AG04449 (cell line): ENCODE results near the gene LEMD1.
"Not testable (repeated sequence)": the region's sequence is repeated elsewhere in the genome, so short reads cannot be mapped to it uniquely, and the experiment has no call there.

Experiments
- CTCF ChIA-PET: fragments of 350-600 bp; formaldehyde crosslinking; extraction: SDS; loops from one replicate; lab custom pipeline; 2021; ENCODE audit warnings: antibody characterized with exemption; lab: Yijun Ruan, JAX
- POLR2A ChIA-PET: fragments of 400-600, 350-600 bp; formaldehyde crosslinking; extraction: SDS; loops from one replicate; lab custom pipeline; 2020; ENCODE audit warnings: antibody characterized with exemption, inconsistent platforms; lab: Yijun Ruan, JAX
- DNase-seq: peaks from one replicate; pipeline ENCODE4 v3.0.0-alpha.2; 2010; ENCODE audit warnings: low read depth, low spot score
- H3K4me3 ChIP-seq: 2 replicates; pipeline ENCODE4 v1.5.1; 2011; ENCODE audit warnings: low read depth, mild to moderate bottlenecking, control low read depth, low read length
- TF ChIP-seq, protein P1 (sequence below): IDR thresholded peaks from one replicate; pipeline ENCODE4 v1.5.1; 2011; ENCODE audit warnings: mild to moderate bottlenecking, moderate library complexity, low read length, control low read depth, inconsistent platforms; ENCODE audit not compliant: insufficient read depth; ENCODE audit errors: missing control alignments

The LEMD1 gene

DNA sequence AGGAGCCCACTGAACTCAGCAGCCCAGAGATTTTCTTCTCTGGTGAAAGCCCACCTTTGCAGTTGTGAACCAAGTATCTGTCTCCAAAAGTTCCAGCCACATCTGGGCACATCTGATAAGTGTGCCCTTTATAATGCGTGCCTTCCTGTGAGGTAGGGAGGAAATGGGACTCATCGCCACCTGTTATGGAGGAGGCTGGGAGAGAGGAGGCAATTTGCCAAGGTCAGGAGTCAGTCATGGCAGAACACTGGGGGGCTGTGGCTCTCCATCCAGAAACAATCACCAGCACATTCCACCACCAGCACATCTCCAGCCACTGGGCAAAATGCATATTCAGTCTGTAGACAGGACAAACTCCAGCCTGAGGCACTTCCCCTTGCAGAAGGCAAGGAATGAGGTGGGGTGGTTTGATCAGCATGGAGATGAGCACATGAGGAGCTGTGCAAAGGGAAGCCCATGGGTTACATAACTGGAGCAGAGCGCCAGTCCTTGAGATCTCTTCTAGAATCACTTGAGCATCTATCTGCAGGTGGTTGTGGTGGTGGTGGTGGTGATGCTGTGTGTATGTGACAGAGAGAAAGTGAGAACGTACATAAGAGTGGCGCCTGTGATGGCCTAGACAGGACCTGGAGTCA, 15.0 kb upstream of the LEMD1 start:
- H3K4me3 ChIP-seq: no peak overlapping the region
- CTCF ChIA-PET: interaction anchor here (1.0 to 5.6 kb wide), 7 partner anchors 11 to 101 kb away, joined by 3 to 34 read pairs (median 10); partner anchors contain the start of gene LEMD1
- POLR2A ChIA-PET: no interaction called here
- DNase-seq: no peak
- TF ChIP-seq, protein P1, sequence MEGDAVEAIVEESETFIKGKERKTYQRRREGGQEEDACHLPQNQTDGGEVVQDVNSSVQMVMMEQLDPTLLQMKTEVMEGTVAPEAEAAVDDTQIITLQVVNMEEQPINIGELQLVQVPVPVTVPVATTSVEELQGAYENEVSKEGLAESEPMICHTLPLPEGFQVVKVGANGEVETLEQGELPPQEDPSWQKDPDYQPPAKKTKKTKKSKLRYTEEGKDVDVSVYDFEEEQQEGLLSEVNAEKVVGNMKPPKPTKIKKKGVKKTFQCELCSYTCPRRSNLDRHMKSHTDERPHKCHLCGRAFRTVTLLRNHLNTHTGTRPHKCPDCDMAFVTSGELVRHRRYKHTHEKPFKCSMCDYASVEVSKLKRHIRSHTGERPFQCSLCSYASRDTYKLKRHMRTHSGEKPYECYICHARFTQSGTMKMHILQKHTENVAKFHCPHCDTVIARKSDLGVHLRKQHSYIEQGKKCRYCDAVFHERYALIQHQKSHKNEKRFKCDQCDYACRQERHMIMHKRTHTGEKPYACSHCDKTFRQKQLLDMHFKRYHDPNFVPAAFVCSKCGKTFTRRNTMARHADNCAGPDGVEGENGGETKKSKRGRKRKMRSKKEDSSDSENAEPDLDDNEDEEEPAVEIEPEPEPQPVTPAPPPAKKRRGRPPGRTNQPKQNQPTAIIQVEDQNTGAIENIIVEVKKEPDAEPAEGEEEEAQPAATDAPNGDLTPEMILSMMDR: no peak

DNA sequence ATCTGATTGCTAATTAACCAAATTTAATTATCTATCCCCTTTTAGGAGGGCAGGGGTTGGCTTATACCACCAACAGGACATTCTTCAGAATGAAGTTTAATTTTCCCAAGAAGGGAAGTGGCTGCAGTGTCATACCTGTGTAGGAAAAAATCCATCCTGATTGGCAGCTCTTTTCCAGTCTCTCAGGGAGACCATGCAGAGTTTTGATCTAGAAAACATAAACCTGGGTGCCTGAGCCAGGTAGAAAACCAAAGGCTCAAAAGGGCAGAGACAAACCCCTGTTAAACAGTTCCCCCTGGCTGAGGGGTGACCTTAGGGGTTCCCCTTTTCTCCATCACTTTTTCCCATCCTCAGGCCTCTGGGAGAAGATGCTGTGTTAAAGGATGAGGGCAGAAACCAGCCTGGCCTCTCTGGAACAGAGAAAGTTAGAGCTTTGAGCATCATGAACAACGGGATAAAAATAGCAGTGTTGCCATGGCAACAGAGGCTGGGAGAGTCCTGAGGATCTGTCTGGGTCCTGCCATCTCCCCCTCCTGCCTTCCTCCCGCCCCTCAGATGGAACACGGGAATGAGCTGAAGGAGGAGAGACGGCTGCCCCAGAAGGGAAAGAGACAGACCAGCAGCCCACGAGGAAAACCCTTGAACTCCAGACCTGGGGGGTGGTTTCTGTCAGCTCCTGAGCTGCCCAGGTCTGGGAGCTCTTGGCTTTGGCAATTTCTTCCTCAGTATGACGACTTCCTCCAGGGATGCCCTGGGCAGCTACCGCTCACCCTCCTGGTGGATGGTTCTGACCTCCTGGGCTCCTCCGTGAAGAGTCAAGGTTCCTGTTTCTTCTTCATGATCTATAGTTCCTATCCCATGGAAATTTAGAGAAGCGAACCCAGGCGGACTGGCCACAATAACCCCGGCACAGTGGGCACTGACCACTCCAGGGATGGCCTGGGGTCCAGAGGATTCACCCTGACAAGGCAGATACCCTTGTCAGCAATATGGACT, 14.0 kb upstream of the LEMD1 start:
- no peak for DNase-seq

DNA sequence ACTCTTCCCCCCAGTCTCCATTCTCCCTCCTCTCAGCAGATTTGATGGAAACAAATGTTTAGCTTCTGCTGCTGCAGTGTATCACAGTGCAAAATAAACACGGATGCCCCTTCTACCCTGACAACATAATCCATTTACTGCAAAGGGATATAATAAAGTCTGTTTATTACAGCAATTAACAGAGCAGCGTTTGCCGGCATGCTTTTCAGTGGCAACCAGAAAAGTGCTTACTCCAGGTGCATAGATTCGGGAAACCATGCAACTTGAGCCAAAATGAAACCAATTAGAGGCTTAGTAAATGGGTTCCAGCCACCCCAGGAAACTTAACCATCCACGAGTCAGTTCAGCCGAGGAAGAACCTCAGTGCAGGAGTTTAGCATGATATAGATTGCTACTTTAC, 12.9 kb upstream of the LEMD1 start:
- H3K4me3 ChIP-seq: no peak overlapping the region
- no peak for DNase-seq
- ChIA-PET POLR2A (no interaction called here), CTCF (interaction anchor here (0.9 to 3.7 kb wide), 6 partner anchors 10 to 80 kb away, joined by 3 to 10 read pairs (median 5); partner anchors contain the start of gene LEMD1)
- TF ChIP-seq, protein P1: no peak

More for the DNA sequence above, 14.0 kb upstream of the LEMD1 start:
- TF ChIP-seq, protein P1: no peak
- H3K4me3 ChIP-seq: no peak overlapping the region
- CTCF ChIA-PET: interaction anchor here (0.9 to 3.7 kb wide), 7 partner anchors 9 to 178 kb away, joined by 3 to 10 read pairs (median 3); partner anchors contain the start of gene LEMD1
- POLR2A ChIA-PET: no interaction called here

DNA sequence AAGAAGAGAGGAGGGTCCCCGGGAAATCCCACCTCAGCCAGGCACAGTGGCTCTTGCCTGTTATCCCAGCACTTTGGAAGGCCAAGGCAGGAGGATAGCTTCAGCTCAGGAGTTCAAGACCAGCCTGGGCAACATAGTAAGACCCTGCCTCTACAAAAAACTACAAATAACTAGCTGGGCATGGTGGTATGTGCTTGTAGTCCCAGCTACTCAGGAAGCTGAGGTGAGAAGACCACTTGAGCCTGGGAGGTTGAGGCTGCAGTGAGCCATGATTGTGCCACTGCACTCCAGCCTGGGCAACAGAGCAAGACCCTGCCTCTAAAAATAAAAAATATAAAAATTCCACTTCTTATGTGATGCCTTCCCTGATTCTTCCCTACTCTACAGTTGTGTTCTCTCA, 10.8 kb upstream of the LEMD1 start:
- DNase-seq, H3K4me3 ChIP-seq, POLR2A ChIA-PET: not testable (repeated sequence)
- CTCF ChIA-PET: interaction anchor here (1.0 to 6.8 kb wide), 3 partner anchors 10 to 79 kb away, joined by 3 to 62 read pairs (median 6); no protein-coding TSS in a partner anchor

DNA sequence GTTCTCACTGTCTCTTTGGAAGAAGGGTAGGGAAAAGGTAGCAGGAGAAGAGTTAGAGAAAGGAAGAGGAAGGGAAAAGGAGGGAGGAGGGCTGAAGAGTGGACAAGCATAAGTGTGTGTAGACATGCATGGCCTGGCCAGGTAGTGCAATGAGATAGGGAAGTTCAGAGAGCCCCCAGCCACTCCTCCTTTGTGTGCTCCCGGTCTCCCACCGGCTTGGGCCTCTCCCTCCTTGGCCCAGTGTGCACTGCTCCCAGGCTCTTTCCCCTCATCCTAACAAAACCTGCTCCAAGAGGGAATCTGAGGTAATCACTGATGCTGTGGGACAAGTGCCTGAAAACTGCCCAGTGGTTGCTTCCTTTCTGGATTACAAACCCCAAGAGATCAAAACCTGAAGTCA, 10.3 kb upstream of the LEMD1 start:
- no peak for DNase-seq
- ChIA-PET CTCF (interaction anchor here (1.0 to 6.8 kb wide), 8 partner anchors 11 to 92 kb away, joined by 3 to 62 read pairs (median 10); partner anchors contain the start of gene LEMD1), POLR2A (no interaction called here)
- H3K4me3 ChIP-seq: no peak overlapping the region
- TF ChIP-seq, protein P1: no peak

DNA sequence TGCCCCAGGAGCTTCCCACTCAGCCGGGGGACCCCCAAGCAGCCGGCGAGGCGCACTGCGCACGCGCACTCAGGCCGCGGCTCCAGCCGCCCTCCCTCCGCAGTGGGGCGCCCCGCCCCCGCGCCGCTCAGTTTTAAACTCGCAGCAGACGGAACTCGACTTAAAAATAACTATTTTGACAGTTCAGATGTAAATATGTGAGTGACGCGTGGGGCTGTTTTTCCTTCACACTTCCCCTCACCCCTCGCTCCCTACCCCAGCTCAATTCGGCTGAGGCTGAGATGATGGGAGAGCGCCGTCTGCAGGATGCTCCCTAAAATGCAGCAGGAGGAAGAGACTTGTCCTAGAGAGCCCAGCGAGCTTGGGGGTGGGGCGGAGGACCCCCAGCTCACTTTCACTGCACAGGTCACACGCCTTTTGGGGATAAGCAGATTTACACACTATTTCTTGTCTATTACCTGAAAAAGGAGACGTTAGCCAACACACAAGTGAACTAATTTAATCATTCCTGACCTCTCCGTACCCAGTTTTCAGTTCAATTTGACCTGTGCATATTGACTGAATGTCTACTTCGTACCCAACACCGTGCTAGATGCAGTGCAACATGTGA, 8.9 kb upstream of the LEMD1 start:
- ChIA-PET POLR2A (no interaction called here), CTCF (interaction anchor here (0.7 to 6.8 kb wide), 40 partner anchors 10 to 202 kb away, joined by 3 to 62 read pairs (median 4); partner anchors contain the start of genes ELK4 and LEMD1)
- TF ChIP-seq, protein P1: peak; percentile 82
- peak overlapping the region; percentile 56 for H3K4me3 ChIP-seq
- DNase-seq: no peak
